HS-27A (cell line): ENCODE measurements around the gene NCDN.
"Not testable (repeated sequence)": the region's sequence is repeated elsewhere in the genome, so short reads cannot be mapped to it uniquely, and the experiment has no call there.

Experiments
- DNase-seq: peaks from one replicate; pipeline ENCODE4 v3.0.0-alpha.2; 2012; ENCODE audit warnings: low read depth, missing footprints

The NCDN gene

DNA sequence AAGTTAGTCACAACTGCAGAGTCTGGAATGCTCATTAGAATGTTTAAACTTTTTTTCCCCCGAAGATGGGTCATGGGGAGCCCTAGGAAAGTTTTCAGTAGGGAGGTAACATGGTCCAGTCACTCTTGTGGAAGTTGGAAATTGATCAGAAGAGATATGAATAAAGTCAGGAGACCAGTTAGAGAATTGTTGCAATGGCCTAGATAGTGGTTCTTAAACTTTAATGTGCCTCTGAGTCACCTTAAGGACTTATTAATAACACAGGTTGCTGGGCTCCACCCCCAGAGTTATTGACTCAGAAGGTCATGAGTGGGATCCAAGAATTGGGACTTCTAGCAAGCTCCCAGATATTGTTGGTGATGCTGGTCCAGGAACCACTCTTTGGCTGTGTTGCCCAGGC lies 12.3 kb downstream of the NCDN start:
- DNase-seq = no peak

DNA sequence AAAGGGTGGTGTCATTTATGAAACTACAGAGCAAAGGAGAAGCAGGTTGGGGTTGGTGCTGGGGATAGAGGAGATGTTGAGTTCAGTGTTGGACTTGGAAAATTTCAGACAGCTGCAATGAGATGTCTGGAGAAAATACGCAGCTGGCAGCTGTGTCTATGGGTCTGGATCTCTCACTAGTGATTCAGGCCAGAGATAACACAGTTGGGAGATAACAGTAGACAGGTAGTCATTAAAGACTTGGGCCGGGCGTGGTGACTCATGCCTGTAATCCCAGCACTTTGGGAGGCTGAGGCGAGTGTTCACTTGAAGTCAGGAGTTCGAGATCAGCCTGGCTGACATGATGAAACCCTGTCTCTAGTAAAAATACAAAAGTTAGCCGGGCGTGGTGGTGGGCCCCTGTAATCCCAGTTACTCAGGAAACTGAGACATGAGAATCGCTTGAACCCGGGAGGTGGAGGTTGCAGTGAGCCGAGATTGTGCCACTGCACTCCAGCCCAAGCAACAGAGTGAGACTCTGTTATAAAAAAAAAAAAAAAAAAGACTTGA lies 13.1 kb downstream of the NCDN start:
- no peak for DNase-seq

DNA sequence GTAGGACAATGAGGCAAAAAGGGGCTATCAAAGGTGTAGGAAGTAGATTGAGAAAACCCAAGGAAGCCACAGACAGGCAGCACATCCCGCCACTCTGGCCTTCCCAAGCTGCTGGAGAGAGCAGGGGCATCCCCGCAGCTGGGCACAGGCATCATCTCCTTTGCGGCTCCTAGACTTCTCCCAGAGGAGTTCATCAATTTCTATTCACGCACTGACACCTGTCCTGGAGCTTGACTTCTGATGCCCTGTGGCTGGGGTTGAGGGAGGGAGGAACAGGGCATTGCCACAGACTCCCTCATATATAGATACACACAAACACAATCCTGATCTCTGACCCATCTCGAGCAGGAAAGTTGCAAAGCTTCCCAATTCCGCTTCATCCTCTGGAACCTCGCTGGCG lies 13.7 kb downstream of the NCDN start:
- no peak for DNase-seq

DNA sequence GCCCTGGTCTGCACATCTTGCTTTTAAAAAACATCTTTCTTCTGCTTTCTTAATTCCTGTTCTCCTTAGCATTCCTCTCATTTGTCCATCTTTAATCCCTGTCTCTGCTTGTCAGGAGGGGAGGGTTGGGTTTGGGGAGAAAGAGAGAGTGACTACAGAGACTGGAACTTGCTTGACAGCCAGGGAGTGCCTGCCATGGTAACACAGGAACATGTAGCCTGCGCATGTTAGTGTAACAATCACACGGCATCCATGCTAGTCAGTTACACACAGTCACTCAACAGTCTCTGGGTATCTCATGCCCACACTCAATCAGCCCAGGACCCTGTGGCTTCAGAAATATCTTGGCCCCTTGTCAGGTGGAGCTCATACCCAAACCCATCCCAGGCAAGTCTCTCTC lies 14.7 kb downstream of the NCDN start:
- no peak for DNase-seq

DNA sequence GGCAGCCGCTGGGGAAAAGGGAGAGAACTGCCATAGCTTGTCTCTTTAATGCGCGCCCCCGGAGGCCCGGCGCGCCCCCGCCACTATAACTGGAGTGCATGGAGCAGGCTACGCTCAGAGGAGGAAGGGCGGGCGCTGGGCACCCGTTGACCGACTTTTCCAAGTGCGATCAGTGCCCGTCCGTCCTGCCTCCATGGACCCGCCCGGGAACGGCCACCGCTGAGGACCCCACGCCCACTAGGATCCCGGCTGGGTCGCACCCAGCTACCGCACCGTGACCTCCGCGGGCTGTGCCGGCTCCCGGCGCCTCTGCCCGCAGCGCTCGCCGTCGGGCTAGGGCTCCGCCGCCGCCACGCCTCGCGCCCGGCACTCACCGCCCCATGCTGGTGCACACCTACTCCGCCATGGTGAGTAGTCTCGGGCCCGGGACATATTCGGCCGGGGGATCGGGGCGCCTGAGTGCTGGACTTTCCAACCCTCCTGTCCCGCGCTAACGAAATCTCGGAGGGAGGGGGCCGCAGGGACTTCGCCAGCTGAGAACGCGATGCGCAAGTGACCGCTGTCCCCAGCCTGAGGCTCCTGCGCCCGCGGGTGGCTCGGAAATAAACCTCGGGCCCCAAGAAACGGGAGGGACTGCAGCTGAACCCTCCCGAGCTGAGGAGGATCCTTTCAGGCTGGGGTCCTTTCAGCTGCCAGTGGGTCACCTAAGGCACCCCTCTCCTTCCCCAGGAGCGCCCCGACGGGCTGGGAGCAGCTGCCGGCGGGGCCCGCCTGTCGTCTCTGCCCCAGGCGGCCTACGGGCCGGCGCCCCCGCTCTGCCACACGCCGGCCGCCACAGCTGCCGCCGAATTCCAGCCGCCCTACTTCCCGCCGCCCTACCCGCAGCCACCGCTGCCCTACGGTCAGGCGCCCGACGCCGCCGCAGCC lies 15.9 kb downstream of the NCDN start, which contains the start of gene TFAP2E:
TFAP2E (plus strand) TSS at position 117 of the 927 bp plus-strand sequence; CDS start at position 381, 264 bp downstream.
- DNase-seq = no peak

DNA sequence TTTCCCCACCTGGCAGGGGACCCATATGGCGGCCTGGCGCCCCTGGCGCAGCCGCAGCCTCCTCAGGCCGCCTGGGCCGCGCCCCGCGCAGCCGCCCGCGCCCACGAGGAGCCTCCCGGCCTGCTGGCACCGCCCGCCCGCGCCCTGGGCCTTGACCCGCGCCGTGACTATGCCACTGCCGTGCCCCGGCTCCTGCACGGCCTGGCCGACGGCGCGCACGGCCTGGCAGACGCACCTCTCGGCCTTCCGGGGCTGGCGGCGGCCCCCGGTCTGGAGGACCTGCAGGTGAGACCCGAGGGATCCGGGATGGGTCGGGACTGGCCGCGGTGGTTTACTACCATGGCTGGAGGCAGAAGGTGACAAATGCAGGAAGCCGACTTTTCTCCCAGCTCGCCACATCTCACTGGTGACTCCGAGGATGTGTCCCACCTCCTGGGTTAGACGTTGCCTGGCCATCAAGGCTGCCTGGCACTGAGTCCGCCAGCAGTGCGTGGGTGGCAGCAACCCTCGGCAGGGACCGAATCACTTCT lies 16.6 kb downstream of the NCDN start:
- no peak for DNase-seq

DNA sequence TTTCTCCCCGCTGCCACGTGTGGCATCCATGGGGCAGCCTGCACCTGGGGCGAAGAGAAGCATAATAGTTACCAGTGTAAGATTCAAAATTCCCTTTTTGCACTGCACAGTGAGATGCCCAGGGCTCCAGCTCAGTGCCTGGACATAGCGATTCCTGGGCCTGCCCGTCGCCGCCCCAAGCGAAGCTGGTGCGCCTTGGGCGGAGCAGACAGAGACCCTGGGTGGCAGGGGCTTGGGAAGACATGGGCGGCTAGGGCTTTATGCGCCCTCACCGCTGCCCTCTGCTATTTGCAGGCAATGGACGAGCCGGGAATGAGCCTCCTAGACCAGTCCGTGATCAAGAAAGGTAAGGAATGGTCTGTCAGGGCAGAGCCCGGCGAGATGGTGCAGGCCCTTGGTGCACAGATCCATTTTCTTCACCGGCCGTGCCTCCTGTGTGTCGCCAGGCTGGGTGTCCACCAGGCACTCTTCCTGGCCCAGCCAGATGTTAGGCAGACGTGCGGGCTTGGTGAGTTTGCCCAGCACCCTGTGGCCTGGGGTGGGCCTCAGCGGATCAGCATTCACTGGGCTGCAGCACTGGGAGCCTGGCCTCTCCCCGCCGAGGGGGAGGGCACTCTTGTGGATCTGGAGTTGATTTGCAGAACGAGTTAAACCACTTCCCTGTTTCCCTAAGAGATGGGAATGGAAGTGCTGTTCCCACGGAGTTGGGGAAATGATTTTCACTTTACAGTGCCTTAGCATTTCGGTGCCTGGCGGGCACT lies 17.2 kb downstream of the NCDN start:
- DNase-seq = no peak

DNA sequence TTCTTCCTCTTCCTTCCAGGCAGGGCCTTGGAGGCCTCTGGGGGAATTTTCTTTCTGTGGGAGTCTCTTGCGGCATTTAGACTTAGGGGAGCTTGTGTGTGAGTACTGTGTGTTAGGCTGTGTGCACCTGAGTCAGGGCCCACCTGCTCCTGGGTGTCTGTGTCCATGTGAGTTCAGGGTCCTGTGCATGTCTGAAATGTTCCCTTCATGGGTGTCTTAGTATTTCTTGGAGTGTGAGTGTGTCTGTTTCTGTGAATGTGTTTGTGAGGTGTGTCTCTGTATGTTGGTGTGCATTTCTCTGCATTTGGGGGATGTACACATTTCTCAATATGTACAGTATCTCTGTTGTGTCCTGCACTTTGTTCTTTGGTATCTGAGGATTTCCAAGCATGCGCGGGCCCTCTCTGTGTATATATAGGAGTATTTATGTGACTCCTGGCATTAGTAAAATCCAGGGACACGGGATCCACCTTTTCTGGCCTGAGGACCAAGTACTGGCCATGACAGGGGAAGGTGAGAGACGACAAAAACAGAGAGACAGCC lies 17.9 kb downstream of the NCDN start:
- no peak for DNase-seq

DNA sequence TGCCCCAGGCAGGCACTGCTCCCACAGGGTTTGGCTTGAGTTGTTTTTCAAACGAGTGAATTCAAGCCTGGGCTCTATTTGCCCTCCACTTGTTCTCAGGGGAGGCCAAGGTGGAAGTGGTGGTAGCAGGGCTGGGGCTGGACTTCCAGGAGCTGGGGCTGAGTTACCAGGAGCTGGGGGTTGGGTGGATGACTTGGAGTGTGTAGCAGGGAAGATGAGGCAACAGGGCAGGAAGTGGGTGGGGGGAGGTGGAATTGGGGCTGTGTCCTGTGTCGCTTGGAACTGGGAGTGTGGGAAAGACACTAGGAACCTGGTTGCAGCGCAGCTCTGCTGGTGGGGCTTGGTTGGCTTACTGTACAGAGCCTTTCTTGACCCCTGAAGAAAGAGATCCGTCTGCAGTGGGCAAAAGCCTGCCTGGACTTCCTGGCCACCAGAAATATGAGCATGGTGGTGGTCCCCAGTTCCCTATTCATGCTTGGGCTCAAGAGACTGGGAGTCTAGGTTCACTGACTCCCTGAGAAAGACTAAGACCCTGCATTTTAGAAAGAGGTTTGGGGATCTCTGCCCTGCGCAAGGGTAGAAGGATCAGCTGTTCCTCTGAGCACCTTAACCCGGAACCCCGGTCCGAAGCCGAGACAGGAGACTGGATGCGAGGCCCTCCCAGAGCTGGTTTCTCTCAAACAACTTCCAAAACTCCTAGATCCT lies 18.6 kb downstream of the NCDN start:
- no peak for DNase-seq

DNA sequence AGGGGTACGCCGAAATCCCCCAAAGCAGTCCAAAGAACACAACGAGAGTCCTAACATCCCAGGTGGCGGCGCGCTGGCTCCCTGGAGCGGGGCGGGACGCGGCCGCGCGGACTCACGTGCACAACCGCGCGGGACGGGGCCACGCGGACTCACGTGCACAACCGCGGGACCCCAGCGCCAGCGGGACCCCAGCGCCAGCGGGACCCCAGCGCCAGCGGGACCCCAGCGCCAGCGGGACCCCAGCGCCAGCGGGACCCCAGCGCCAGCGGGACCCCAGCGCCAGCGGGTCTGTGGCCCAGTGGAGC lies 19.1 kb downstream of the NCDN start:
- DNase-seq = not testable (repeated sequence)

DNA sequence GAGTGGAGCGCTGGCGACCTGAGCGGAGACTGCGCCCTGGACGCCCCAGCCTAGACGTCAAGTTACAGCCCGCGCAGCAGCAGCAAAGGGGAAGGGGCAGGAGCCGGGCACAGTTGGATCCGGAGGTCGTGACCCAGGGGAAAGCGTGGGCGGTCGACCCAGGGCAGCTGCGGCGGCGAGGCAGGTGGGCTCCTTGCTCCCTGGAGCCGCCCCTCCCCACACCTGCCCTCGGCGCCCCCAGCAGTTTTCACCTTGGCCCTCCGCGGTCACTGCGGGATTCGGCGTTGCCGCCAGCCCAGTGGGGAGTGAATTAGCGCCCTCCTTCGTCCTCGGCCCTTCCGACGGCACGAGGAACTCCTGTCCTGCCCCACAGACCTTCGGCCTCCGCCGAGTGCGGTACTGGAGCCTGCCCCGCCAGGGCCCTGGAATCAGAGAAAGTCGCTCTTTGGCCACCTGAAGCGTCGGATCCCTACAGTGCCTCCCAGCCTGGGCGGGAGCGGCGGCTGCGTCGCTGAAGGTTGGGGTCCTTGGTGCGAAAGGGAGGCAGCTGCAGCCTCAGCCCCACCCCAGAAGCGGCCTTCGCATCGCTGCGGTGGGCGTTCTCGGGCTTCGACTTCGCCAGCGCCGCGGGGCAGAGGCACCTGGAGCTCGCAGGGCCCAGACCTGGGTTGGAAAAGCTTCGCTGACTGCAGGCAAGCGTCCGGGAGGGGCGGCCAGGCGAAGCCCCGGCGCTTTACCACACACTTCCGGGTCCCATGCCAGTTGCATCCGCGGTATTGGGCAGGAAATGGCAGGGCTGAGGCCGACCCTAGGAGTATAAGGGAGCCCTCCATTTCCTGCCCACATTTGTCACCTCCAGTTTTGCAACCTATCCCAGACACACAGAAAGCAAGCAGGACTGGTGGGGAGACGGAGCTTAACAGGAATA lies 19.7 kb downstream of the NCDN start:
- DNase-seq = no peak

DNA sequence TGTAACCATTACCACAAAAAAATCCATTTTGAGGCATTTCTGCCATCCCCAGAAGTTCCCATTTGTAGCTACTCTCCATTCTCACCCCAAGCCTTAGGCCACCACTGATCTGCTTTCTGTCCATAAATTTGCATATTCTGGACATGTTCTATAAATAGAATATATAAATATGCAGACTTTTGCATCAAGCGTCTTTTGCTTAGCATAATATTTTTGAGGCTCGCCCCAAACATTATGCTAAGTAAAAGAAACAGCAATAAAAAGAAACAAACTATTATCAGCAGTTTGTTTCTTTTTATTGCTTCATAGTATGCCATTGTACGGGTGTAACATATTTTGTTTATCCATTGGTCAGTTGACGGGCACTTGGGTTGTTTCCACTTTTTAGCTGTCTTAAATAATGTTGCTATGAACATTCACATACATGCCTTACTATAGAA lies 23.4 kb downstream of the NCDN start:
- no peak for DNase-seq

DNA sequence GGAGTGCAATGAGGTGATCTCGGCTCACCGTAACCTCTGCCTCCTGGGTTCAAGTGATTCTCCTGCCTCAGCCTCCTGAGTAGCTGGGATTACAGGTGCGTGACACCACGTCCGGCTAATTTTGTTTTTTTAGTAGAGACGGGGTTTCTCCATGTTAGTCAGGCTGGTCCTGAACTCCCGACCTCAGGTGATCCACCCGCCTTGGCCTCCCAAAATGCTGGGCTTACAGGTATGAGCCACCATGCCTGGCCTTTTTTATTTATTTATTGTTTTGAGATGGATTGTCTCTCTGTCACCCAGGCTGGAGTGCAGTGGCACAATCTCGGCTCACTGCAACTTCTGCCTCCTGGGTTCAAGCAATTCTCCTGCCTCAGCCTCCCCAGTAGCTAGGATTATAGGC lies 24.0 kb downstream of the NCDN start:
- not testable (repeated sequence) for DNase-seq

DNA sequence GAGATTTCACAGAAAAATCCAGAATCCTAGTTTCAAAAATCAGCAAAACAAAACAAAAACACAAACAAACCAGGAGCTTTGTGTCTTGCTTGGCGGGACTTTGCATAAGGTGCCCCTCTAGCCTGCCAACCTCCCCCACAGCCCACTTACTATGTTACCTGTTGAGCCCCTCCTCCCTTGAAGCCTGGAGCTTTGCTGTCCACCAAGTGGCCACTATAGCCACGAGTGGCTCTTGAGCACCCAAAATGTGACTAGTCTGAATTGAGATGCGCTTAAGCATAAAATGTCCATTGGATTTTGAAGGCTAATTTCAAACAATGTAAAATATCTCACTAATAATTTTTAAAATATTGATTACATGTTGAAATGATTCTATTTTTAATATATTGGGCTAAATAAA lies 27.7 kb downstream of the NCDN start:
- no peak for DNase-seq

DNA sequence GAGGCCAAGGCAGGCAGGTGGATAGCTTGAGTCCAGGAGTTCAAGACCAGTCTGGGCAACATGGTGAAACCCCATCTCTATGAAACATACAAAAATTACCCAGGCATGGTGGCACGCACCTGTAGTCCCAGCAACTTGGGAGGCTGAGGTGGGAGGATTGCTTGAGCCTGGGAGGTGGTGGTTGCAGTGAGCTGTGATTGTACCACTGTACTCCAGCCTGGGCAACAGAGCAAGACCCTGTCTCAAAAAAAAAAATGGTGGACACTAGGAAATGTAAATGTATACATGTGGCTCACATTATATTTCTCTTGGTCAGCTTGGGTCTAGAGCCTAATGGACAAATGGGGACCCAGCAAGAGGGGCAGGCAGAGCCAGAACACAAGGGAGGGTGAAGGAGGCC lies 28.2 kb downstream of the NCDN start:
- DNase-seq = not testable (repeated sequence)

DNA sequence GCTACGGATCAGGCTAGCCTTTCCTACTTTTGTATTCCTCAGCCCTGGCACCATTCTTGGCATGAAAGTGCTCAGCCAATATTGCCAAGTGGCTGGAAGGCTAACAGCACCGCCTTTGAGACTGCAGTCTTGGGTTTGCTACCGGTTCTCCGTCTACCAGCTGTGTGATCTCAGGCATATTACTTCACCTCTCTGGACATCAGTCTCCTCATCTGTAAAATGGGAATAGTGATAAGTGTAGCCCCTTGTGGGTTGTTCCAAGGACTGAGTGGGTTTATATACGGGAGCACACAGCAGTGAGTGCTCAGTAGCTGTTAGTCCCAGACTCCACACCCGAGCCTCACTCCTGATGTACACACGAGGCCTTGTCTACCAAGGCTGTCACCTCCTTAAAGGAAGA lies 29.2 kb downstream of the NCDN start:
- DNase-seq = no peak

DNA sequence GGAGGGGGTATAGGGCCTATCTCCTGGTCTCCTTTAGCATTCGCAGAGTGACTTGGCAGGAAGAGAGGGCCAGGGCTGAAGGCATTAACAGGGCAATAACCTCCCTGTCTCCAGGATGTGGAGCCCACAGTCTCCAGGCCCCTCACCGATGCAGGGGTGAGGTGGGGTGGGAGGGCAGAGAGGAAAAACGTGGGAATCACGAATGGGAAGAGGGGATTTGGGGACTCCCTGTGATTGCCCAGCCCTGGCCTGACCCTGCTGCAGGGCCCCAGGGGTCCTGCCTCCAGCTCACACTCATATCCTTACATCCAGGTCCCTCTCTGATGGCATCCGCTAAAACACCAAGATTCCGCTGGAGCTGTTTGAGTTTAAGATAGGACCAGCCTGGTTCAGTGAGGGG lies 30.1 kb downstream of the NCDN start:
- no peak for DNase-seq

DNA sequence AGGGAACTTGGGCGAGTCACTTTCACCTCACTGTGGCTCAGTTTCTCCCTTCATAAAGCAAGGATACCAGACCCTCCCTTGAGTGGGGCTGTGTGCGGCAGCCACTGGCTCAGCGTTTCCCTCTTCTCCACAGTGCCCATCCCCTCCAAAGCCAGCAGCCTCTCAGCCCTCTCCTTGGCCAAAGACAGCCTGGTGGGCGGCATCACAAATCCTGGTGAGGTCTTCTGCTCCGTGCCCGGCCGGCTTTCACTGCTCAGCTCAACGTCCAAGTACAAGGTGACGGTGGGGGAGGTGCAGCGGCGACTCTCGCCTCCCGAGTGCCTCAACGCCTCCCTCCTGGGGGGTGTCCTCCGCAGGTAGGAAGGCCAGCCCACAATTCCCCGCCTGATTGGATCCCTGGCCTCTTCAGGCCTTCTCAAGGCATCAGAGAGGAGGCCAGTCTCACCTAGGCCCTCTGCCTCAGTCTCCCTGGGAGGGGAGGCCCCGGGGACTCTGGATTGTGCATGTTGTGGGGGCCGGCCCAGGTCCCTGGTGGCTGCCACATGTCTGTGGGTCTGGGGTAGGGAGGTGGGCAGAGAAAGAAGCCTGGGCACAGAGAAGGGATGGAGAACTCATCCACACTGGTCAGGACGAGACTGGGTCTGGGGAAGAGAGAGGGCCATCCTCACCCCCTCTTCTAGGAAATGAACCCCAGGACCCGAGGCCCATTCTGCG lies 30.8 kb downstream of the NCDN start:
- no peak for DNase-seq

DNA sequence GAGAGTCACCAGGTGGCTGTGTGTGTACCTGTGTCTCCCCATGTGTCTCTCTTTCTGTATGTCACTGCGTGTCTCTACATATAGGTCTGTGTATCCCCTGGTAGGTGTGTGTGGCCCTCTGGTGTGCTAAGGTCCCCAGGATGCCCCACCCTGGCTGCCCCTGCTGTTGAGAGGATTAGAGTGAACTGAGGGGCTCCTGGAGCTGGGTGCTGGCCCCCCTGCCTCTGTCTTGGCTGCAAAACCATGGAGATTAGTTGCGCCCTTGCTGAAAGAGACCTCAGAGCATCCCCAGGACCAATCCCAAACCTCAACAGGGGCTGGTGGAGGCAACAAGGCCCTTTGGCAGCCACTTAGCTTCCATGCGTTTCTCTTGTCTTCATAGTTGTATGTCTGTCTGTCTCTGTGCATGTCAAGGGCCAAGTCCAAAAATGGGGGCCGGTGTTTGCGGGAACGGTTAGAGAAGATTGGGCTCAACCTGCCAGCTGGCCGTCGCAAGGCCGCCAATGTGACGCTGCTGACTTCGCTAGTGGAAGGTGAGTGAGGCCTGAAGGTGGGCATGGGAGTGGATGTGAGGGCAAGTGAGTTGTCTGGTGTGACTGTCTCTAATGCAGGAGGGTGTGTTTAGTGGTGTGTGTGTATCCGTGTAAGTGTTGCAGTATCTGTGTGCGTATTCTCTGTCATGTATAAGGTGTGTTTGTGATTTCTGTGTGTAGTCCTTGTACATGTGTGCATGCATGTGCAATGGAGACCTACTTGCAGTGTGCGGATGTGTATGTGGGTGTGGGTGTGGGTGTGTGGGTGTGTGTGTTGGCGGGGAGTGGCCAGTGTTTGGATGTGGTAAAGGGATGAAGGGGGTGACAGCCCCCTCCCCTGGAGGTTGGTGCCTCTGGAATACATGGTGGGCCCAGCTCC lies 32.2 kb downstream of the NCDN start:
- DNase-seq = no peak
